Measurements from ENCODE around the gene ZRANB3. TPM values are rescaled to one million over a fixed set of nuclear protein-coding genes. Genes with fewer than 3 reads are reported as not detected.

Gene ZRANB3
- 1 to 10 TPM; 4.8 to 9.3 (median 5.5) TPM for total RNA-seq

DNA sequence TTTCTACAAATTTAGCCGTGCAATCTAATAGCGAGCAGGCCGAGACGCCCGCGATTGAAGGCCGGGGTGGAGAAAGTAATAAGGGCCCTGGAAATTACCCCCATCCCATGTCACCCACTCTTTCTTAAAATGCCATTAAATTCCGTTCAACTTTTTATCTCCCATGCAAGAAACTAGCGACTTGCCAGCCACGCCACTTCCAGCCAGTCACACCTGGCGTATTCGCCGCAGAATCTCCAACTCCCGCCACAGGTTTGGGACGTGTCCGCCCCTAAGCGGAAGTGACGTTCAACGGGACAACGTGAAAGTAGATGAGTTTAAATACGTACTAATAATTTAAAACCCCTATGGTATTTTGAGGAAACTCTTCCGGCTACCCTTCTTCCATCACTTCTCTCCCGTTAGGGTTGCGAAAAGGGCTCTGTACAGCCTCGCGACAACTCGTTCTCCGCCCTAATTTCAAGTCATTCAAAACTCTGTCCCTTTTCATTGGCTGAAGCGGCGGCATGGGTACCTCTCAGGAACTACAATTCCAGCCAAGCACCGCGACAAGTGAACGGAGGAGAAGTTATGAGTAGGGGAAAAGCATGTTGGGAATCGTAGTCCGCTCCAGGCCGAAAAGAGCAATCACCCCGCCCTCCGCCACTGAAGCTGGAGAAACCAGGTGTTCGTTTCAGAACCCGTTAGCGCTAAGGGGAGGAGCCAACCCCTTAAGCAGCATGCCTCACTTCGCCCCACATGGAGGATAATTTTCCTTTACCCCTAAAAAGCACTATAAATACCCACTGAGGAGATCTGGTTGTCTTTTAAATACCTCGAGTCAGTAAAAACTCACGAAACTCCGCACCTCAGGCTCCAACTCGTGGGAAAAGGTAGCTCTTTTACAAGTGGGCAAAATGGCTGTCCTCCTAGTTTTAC, at the start of gene ZRANB3:
Gene ZRANB3 (minus strand): TSS at position 906 of the 918 bp plus-strand sequence.
- 1% methylated on average over 45 to 46 of the region's 46 CpGs for WGBS, 2 donors
- Histone ChIP-seq H3K27me3 (no peaks in the 10 kb centered on the region), H3K9me3 (no peaks in the 10 kb centered on the region), H3K36me3 (no peaks in the 10 kb centered on the region), H3K4me1 (peaks cover 0 to 28% (median 3%) of the 10 kb centered on the region in 4 donors), H3K27ac (peak within 1 kb of the TSS; percentile 89 to 97 (median 96)), H3K4me3 (peak within 1 kb of the TSS; percentile 72 to 98 (median 86))
- TF ChIP-seq POLR2A (IDR thresholded peaks at IDR 0.05) (no peak), EP300 (IDR thresholded peaks at IDR 0.05) (peak; percentile 11 to 15)
- TF ChIP-seq, protein P1, sequence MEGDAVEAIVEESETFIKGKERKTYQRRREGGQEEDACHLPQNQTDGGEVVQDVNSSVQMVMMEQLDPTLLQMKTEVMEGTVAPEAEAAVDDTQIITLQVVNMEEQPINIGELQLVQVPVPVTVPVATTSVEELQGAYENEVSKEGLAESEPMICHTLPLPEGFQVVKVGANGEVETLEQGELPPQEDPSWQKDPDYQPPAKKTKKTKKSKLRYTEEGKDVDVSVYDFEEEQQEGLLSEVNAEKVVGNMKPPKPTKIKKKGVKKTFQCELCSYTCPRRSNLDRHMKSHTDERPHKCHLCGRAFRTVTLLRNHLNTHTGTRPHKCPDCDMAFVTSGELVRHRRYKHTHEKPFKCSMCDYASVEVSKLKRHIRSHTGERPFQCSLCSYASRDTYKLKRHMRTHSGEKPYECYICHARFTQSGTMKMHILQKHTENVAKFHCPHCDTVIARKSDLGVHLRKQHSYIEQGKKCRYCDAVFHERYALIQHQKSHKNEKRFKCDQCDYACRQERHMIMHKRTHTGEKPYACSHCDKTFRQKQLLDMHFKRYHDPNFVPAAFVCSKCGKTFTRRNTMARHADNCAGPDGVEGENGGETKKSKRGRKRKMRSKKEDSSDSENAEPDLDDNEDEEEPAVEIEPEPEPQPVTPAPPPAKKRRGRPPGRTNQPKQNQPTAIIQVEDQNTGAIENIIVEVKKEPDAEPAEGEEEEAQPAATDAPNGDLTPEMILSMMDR (IDR thresholded peaks at IDR 0.05) = no peak
- peak; percentile 86 to 94 for DNase-seq (ENCODE audit: low spot score in 2 of 2)

DNA sequence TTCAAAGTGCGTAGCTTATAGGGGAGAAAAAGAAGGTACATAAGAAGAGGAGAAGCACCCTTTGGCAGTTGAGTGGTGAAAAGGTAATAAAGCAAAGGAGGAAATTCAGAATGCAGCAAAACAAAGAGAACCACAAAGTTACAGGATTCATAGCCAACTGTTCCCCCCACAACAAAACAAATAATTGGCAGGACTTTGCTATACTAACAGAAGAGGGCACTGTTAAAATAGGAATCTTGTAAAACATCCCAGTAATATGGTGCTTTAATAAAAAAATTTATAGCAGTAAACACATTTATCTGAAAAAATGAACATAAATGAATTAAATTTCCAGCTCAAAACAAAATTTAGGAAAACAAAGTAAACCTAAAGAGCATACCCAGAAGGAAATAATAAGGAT, 42.6 kb upstream of the ZRANB3 start:
- no peak overlapping the region for H3K4me3 ChIP-seq
- no peak for TF ChIP-seq POLR2A (IDR thresholded peaks at IDR 0.05)
- no peak for TF ChIP-seq EP300 (IDR thresholded peaks at IDR 0.05)
- TF ChIP-seq, protein P1 (IDR thresholded peaks at IDR 0.05) = no peak
- no peaks in the 10 kb centered on the region for H3K9me3 ChIP-seq
- peaks cover 0 to 16% (median 0%) of the 10 kb centered on the region in 3 donors for H3K36me3 ChIP-seq
- no peak for DNase-seq (ENCODE audit: low spot score in 2 of 2)
- no peak overlapping the region for H3K27ac ChIP-seq
- no peaks in the 10 kb centered on the region for H3K27me3 ChIP-seq
- 96 to 98% methylated on average over 1 of the region's 1 CpG for WGBS, 2 donors
- no peaks in the 10 kb centered on the region for H3K4me1 ChIP-seq

DNA sequence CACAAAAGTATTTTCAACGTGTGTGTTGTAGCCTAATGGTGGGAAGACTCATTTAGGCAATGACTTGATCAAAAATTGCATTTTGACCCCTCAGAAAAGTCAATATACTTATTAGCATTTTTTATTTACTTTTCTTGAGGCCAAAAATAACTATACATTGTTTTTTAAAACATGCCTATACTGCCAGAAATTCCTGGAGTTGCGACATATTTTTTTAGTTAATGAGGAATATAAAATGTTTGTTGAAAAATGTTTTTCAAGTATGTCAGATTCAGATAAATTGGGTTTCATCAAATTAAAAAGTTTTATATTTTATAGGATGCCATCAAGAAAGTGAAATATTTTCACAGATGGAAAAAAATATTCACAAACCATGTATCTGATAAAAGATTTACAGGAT, 39.9 kb upstream of the ZRANB3 start:
- 85 to 86% methylated on average over 2 of the region's 2 CpGs for WGBS, 2 donors

DNA sequence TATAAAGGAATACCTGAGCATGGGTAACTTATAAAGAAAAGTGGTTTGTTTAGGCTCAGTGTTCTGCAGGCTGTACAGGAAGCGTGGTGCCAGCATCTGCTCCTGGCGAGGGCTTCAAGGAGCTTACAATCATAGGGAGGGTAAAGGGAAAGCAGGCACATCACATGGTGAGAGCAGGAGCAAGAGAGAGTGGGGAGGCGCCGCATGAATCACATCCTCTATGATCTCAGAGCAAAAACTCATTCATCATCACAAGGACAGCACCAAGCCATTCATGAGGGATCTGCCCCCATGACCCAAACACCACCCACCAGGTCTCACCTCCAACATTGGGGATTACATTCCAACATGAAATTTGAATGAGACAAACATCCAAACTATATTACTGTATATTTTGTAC, 32.8 kb upstream of the ZRANB3 start:
- Histone ChIP-seq H3K9me3 (no peaks in the 10 kb centered on the region), H3K4me3 (no peak overlapping the region), H3K36me3 (no peaks in the 10 kb centered on the region), H3K4me1 (no peaks in the 10 kb centered on the region), H3K27me3 (no peaks in the 10 kb centered on the region), H3K27ac (no peak overlapping the region)
- DNase-seq (ENCODE audit: low spot score in 2 of 2) = no peak
- TF ChIP-seq POLR2A (IDR thresholded peaks at IDR 0.05) (no peak), EP300 (IDR thresholded peaks at IDR 0.05) (no peak)
- TF ChIP-seq, protein P1 (IDR thresholded peaks at IDR 0.05) = no peak
- WGBS, 2 donors = 92% methylated on average over 4 of the region's 4 CpGs

More for the DNA sequence above, 39.9 kb upstream of the ZRANB3 start:
- no peaks in the 10 kb centered on the region for H3K9me3 ChIP-seq
- H3K4me1 ChIP-seq = no peaks in the 10 kb centered on the region
- H3K27me3 ChIP-seq = no peaks in the 10 kb centered on the region
- TF ChIP-seq, protein P1 (IDR thresholded peaks at IDR 0.05) = no peak
- TF ChIP-seq POLR2A (IDR thresholded peaks at IDR 0.05) (no peak), EP300 (IDR thresholded peaks at IDR 0.05) (no peak)
- peaks cover 0 to 16% (median 0%) of the 10 kb centered on the region in 3 donors for H3K36me3 ChIP-seq
- H3K27ac ChIP-seq = no peak overlapping the region
- no peak overlapping the region for H3K4me3 ChIP-seq
- no peak for DNase-seq (ENCODE audit: low spot score in 2 of 2)

DNA sequence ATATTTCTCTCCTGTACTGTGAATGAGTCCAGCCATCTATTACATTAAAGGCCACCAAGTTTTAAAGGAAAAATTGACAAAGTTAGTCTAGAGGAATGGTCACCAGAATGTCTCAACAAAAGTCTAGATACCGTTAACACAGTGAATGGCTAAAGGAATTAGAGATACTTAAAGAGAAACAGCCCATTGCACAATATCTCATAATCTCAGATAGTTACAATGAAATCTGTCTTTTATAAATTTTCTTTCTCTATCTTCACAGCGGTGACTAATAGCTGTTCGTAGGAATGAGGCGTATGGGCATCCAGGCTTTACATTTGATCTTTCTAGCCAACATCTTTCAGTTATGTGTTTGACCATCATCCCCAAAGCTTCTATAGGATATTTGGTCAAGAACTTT, 30.9 kb upstream of the ZRANB3 start:
- TF ChIP-seq, protein P1 (IDR thresholded peaks at IDR 0.05) = no peak
- TF ChIP-seq POLR2A (IDR thresholded peaks at IDR 0.05) (no peak), EP300 (IDR thresholded peaks at IDR 0.05) (no peak)
- 94 to 95% methylated on average over 4 of the region's 4 CpGs for WGBS, 2 donors
- H3K4me3 ChIP-seq = no peak overlapping the region
- H3K9me3 ChIP-seq = no peaks in the 10 kb centered on the region
- H3K27ac ChIP-seq = no peak overlapping the region
- H3K36me3 ChIP-seq = no peaks in the 10 kb centered on the region
- DNase-seq (ENCODE audit: low spot score in 2 of 2) = no peak
- H3K4me1 ChIP-seq = no peaks in the 10 kb centered on the region
- no peaks in the 10 kb centered on the region for H3K27me3 ChIP-seq

Measured in tibial nerve (tissue), 4 donors.